GM21825 (cell line): ENCODE data around the gene RHEX.
"Not testable (repeated sequence)": the region's sequence is repeated elsewhere in the genome, so short reads cannot be mapped to it uniquely, and the experiment has no call there.

ENCODE experiments used
- ATAC-seq: cut with Tn5 transposase; IDR thresholded peaks from one replicate; pipeline ENCODE4 v1.9.1; 2021; ENCODE audit warnings: mild to moderate bottlenecking, moderate library complexity; ENCODE audit not compliant: unreplicated experiment

Gene RHEX

GRCh38 chr1:206058289-206058926 lies 5.4 kb downstream of the RHEX start:
- ATAC-seq: not testable (repeated sequence)

- no peak for ATAC-seq
Measured at GRCh38 chr1:206058927-206059292, 5.9 kb downstream of the RHEX start.

- ATAC-seq: no peak
Measured at GRCh38 chr1:206059355-206059915, 6.5 kb downstream of the RHEX start.

- ATAC-seq: no peak
Measured at GRCh38 chr1:206060844-206061243, 7.9 kb downstream of the RHEX start.

- ATAC-seq: no peak
Measured at GRCh38 chr1:206062464-206062863, 9.5 kb downstream of the RHEX start.

GRCh38 chr1:206064001-206064400 lies 11.0 kb downstream of the RHEX start:
- not testable (repeated sequence) for ATAC-seq

GRCh38 chr1:206064501-206064900 lies 11.5 kb downstream of the RHEX start:
- ATAC-seq: not testable (repeated sequence)

- no peak for ATAC-seq
Measured at GRCh38 chr1:206065547-206066145, 12.7 kb downstream of the RHEX start.

GRCh38 chr1:206066479-206067171 lies 13.7 kb downstream of the RHEX start:
- ATAC-seq: no peak

- peak; percentile 58 for ATAC-seq
Measured at GRCh38 chr1:206067486-206068227, 14.7 kb downstream of the RHEX start.

- no peak for ATAC-seq
Measured at GRCh38 chr1:206068314-206068713, 15.3 kb downstream of the RHEX start.

- no peak for ATAC-seq
Measured at GRCh38 chr1:206070627-206071304, 17.8 kb downstream of the RHEX start.

- ATAC-seq: no peak
Measured at GRCh38 chr1:206074839-206075238, 21.9 kb downstream of the RHEX start.

GRCh38 chr1:206075786-206076755 lies 23.1 kb downstream of the RHEX start:
- no peak for ATAC-seq

- ATAC-seq: no peak
Measured at GRCh38 chr1:206079135-206079534, 26.2 kb downstream of the RHEX start.

- ATAC-seq: no peak
Measured at GRCh38 chr1:206080026-206080820, 27.2 kb downstream of the RHEX start.

- no peak for ATAC-seq
Measured at GRCh38 chr1:206081856-206082255, 28.9 kb downstream of the RHEX start.

GRCh38 chr1:206082831-206083695 lies 30.1 kb downstream of the RHEX start:
- no peak for ATAC-seq
